Upper lobe of right lung (tissue), 1 donor: ENCODE data around the gene UGGT2. TPM values are rescaled to one million over a fixed set of nuclear protein-coding genes. Genes with fewer than 3 reads are reported as not detected.
A peak's percentile ranks its signal among the peaks of the same experiment; 100 is the strongest.
"Not testable (repeated sequence)": the region's sequence is repeated elsewhere in the genome, so short reads cannot be mapped to it uniquely, and the experiment has no call there.

Source experiments
- ATAC-seq: fragments of 200-7000 bp; cut with Tn5 transposase; one replicate; pipeline ENCODE4 v1.9.1; 2020; ENCODE audit warnings: mild to moderate bottlenecking, moderate library complexity
- DNase-seq: peaks from one replicate; pipeline ENCODE4 v3.0.0-alpha.2; 2020
- H3K27ac ChIP-seq: fragments of 200-600 bp; one replicate; pipeline ENCODE4 v1.8.0; 2022
- H3K27me3 ChIP-seq: fragments of 200-600 bp; one replicate; pipeline ENCODE4 v1.8.0; 2022; ENCODE audit warnings: mild to moderate bottlenecking
- H3K36me3 ChIP-seq: fragments of 200-600 bp; one replicate; pipeline ENCODE4 v1.8.0; 2022
- H3K4me1 ChIP-seq: fragments of 200-600 bp; one replicate; pipeline ENCODE4 v1.8.0; 2022
- H3K4me3 ChIP-seq: fragments of 200-600 bp; one replicate; pipeline ENCODE4 v1.8.0; 2022; ENCODE audit warnings: mild to moderate bottlenecking
- H3K9me3 ChIP-seq: fragments of 200-600 bp; one replicate; pipeline ENCODE4 v1.8.0; 2022
- CTCF ChIP-seq: fragments of 200-600 bp; IDR thresholded peaks from one replicate; pipeline ENCODE4 v1.8.0; 2022; ENCODE audit warnings: antibody characterized with exemption
- intact Hi-C: fragments of 100-400 bp; cut with DNase I; formaldehyde crosslinking; loops from one replicate; pipeline ENCODE4 v1.11.0; 2022
- total RNA-seq: library from RNA; stranded (reverse); fragmentation: NEBNext Ultra II Directional; extraction: Animal tissue kit (Norgen Biotek cat#: 25700); gene quantifications from one replicate; pipeline ENCODE4 v1.2.1, GENCODE V29; 2021
- donor health status: DM: no; HTN: yes; CAD: no; lungs with severe emphysema.

UGGT2 gene
- total RNA-seq, 1 donor from 2014 or later, result 21.7 TPM

GRCh38 chr13:95931300-95932025 lies 121.7 kb downstream of the UGGT2 start:
- Histone ChIP-seq H3K4me1 (no peaks in the 10 kb centered on the region), H3K27me3 (no peaks in the 10 kb centered on the region), H3K4me3 (no peak overlapping the region), H3K27ac (no peak overlapping the region), H3K9me3 (no peaks in the 10 kb centered on the region), H3K36me3 (peaks cover 16% of the 10 kb centered on the region)
- no peak for TF ChIP-seq CTCF
- intact Hi-C loops, result no loop called here
- ATAC-seq, result peak; percentile 13
- DNase-seq, result no peak

GRCh38 chr13:95929430-95929829 lies 123.8 kb downstream of the UGGT2 start:
- DNase-seq, result no peak
- Histone ChIP-seq H3K9me3 (no peaks in the 10 kb centered on the region), H3K36me3 (no peaks in the 10 kb centered on the region), H3K4me1 (no peaks in the 10 kb centered on the region), H3K27me3 (no peaks in the 10 kb centered on the region), H3K4me3 (no peak overlapping the region), H3K27ac (no peak overlapping the region)
- intact Hi-C loops, result no loop called here
- TF ChIP-seq CTCF, result no peak
- no peak for ATAC-seq

- H3K4me3 ChIP-seq, intact Hi-C loops, H3K4me1 ChIP-seq, H3K9me3 ChIP-seq, ATAC-seq, H3K27me3 ChIP-seq, H3K36me3 ChIP-seq, H3K27ac ChIP-seq: not testable (repeated sequence)
- DNase-seq, result peak; percentile 43
These were observed 124.8 kb downstream of the UGGT2 start for GRCh38 chr13:95928367-95928906.

GRCh38 chr13:95926231-95926630 lies 127.0 kb downstream of the UGGT2 start:
- intact Hi-C loops, result no loop called here
- H3K4me3 ChIP-seq, result no peak overlapping the region
- no peak for TF ChIP-seq CTCF
- DNase-seq (no peak), ATAC-seq (no peak)
- H3K27ac ChIP-seq, result no peak overlapping the region
- H3K9me3 ChIP-seq, result no peaks in the 10 kb centered on the region
- H3K36me3 ChIP-seq, result no peaks in the 10 kb centered on the region
- H3K4me1 ChIP-seq, result no peaks in the 10 kb centered on the region
- no peaks in the 10 kb centered on the region for H3K27me3 ChIP-seq

GRCh38 chr13:95924389-95924994 lies 128.7 kb downstream of the UGGT2 start:
- intact Hi-C loops, result no loop called here

More at GRCh38 chr13:95924389-95924994, 128.7 kb downstream of the UGGT2 start:
- DNase-seq (no peak), ATAC-seq (no peak)
- Histone ChIP-seq H3K27me3 (no peaks in the 10 kb centered on the region), H3K4me1 (no peaks in the 10 kb centered on the region), H3K4me3 (no peak overlapping the region), H3K27ac (no peak overlapping the region), H3K9me3 (no peaks in the 10 kb centered on the region), H3K36me3 (no peaks in the 10 kb centered on the region)
- TF ChIP-seq CTCF, result no peak
